HEK293T (cell line): ENCODE results near the gene SLCO1B1.

Experiments
- ARNT ChIP-seq: fragments of 450-650 bp; IDR thresholded peaks from 2 replicates; pipeline ENCODE4 v1.6.1; 2017; ENCODE audit warnings: mild to moderate bottlenecking
- BHLHE40 ChIP-seq: fragments of 450-650 bp; IDR thresholded peaks from 2 replicates; pipeline ENCODE4 v1.6.1; 2016; ENCODE audit warnings: mild to moderate bottlenecking, moderate library complexity, borderline replicate concordance
- CTBP1 ChIP-seq: fragments of 450-650 bp; IDR thresholded peaks from 2 replicates; pipeline ENCODE4 v1.6.1; 2016; ENCODE audit warnings: borderline replicate concordance
- ELF4 ChIP-seq: fragments of 450-650 bp; IDR thresholded peaks from 2 replicates; pipeline ENCODE4 v1.6.1; 2017; ENCODE audit warnings: antibody characterized with exemption
- FOXA1 ChIP-seq: fragments of 450-650 bp; IDR thresholded peaks from 2 replicates; pipeline ENCODE4 v1.6.1; 2016; ENCODE audit warnings: mild to moderate bottlenecking
- FOXK2 ChIP-seq: fragments of 450-650 bp; IDR thresholded peaks from 2 replicates; pipeline ENCODE4 v1.6.1; 2016; ENCODE audit warnings: mild to moderate bottlenecking
- FOXM1 ChIP-seq: fragments of 450-650 bp; IDR thresholded peaks from 2 replicates; pipeline ENCODE4 v1.6.1; 2017; ENCODE audit warnings: mild to moderate bottlenecking, borderline replicate concordance
- HDGF ChIP-seq: fragments of 450-650 bp; IDR thresholded peaks from 2 replicates; pipeline ENCODE4 v1.6.1; 2017; ENCODE audit warnings: antibody characterized with exemption, borderline replicate concordance
- SP1 ChIP-seq: fragments of 450-650 bp; IDR thresholded peaks from 2 replicates; pipeline ENCODE4 v1.6.1; 2017
- SUZ12 ChIP-seq: fragments of 450-650 bp; IDR thresholded peaks from 2 replicates; pipeline ENCODE4 v1.6.1; 2016; ENCODE audit warnings: mild to moderate bottlenecking
- TARDBP ChIP-seq: fragments of 450-650 bp; IDR thresholded peaks from 2 replicates; pipeline ENCODE4 v1.6.1; 2016
- ZNF384 ChIP-seq: fragments of 450-650 bp; IDR thresholded peaks from 2 replicates; pipeline ENCODE4 v1.6.1; 2016

DNA sequence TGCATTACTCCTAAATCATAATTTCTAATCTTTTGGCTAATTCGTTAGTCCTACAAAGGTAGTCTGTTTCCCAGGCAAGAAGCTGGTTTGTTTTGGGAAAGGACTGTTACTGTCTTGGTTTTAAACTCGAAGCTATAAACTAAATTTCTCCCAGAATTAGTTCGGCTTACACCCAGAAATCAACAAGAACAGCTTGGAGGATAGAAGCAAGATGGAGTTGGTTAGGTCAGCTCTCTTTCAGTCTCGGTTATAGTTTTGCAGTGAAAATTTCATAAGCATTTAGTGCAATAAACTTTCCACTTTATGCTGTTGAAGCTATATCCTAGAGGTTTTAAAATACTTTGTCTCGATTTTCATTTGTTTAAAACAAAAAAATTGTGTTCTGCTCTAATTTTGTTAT, 103.4 kb downstream of the SLCO1B1 start:
- TF ChIP-seq SUZ12, result no peak
- TF ChIP-seq FOXK2, result no peak
- TF ChIP-seq ARNT, result no peak
- no peak for TF ChIP-seq FOXM1
- no peak for TF ChIP-seq BHLHE40
- no peak for TF ChIP-seq HDGF
- no peak for TF ChIP-seq ELF4
- no peak for TF ChIP-seq FOXA1
- no peak for TF ChIP-seq SP1
- TF ChIP-seq TARDBP, result no peak
- no peak for TF ChIP-seq ZNF384
- TF ChIP-seq CTBP1, result no peak
